ENCODE measurements around the gene PURB. TPM values are rescaled to one million over a fixed set of nuclear protein-coding genes. Genes with fewer than 3 reads are reported as not detected.

PURB gene
- total and polyA plus RNA-seq, 10 of the 15 experiments (the other 5 are each of a cell fraction or from before 2014, with no cell fraction given), result 0.77 to 18.6 (median 8.9) TPM

DNA sequence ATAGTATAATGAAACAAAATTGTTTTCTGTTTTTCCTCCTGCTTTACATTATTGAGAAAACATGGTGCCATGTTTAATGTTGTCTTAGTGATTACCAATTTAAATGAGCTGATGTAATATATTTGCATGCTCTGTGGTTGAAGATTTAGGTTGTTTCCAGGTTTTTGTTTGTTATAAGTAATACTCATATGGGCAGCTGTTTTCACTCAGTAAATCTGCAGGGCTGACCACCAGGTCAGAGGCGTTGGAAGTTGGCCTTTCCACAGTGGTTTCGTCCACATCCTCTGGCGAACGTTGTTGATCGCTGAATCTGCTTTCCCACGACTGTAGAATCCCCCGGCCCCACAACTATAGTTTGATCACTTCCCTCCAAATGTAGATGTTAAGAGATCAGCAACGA lies 21.6 kb upstream of the PURB start (continued):
- TF ChIP-seq HDAC2 (IDR thresholded peaks at IDR 0.05) (no peak), E2F8 (IDR thresholded peaks at IDR 0.05; ENCODE audit: low read depth, partially characterized antibody) (no peak), MTA3 (IDR thresholded peaks at IDR 0.05; ENCODE audit: borderline replicate concordance, low read length) (no peak), SREBF2 (IDR thresholded peaks at IDR 0.05; ENCODE audit: low read length) (no peak), NFYB (IDR thresholded peaks at IDR 0.05; ENCODE audit: insufficient read depth, low read depth, low read length) (no peak), GATAD2B (conservative IDR thresholded peaks at IDR 0.05; ENCODE audit: low read depth) (no peak), ZBED1 (IDR thresholded peaks at IDR 0.05; ENCODE audit: borderline replicate concordance) (no peak), SPI1 (IDR thresholded peaks at IDR 0.05; ENCODE audit: borderline replicate concordance, insufficient read depth, low read depth, low read length) (peak; percentile 14; the same call in 1 of the 2 replicates), SIX5 (IDR thresholded peaks at IDR 0.05; ENCODE audit: low read depth, low read length, severe bottlenecking) (no peak), STAT1 (conservative IDR thresholded peaks at IDR 0.05) (no peak), POLR2AphosphoS2 (IDR thresholded peaks at IDR 0.05; ENCODE audit: low read depth, low read length) (no peak), BACH1 (IDR thresholded peaks at IDR 0.05; ENCODE audit: borderline replicate concordance) (no peak), TCF12 (IDR thresholded peaks at IDR 0.05; ENCODE audit: low read depth, low read length) (peak; percentile 63; the same call in 1 of the 2 replicates), NFYA (IDR thresholded peaks at IDR 0.05; ENCODE audit: borderline replicate concordance, low read depth, low read length) (no peak)
